Smooth muscle cell of the coronary artery (primary cell): ENCODE data around the gene PTGER3. TPM values are rescaled to one million over a fixed set of nuclear protein-coding genes. Genes with fewer than 3 reads are reported as not detected.

ENCODE experiments used
- total RNA-seq: library from RNA; depleted of rRNA; stranded (reverse); fragments of >200 nt; gene quantifications from 2 replicates; pipeline ENCODE4 v1.2.3, GENCODE V29; 2014; ENCODE audit warnings: low replicate concordance

Gene PTGER3
- total RNA-seq: 0.45 and 6.7 TPM in 2 replicates

GRCh38 chr1:71047635-71048607, at the start of gene PTGER3:
Gene PTGER3, minus strand, starts transcription at chr1:71047816. Its CDS starts 239 bp downstream, at chr1:71047577.

GRCh38 chr1:71080739-71081696, 33.4 kb upstream of the PTGER3 start, which contains the start of gene ZRANB2:
Gene ZRANB2, minus strand, starts transcription at chr1:71081035. Its CDS starts 40 bp downstream, at chr1:71080995.

Other genes with a start within 250 kb of the PTGER3 start
- 15.3 and 27.4 TPM in 2 replicates for gene ZRANB2, start 33.2 kb upstream of the PTGER3 start, total RNA-seq